Measurements from ENCODE around the gene PGAP3. TPM values are rescaled to one million over a fixed set of nuclear protein-coding genes. Genes with fewer than 3 reads are reported as not detected.
A peak's percentile ranks its signal among the peaks of the same experiment; 100 is the strongest.
"Not testable (repeated sequence)": the region's sequence is repeated elsewhere in the genome, so short reads cannot be mapped to it uniquely, and the experiment has no call there.

Gene PGAP3
- total RNA-seq, 1 experiment from 2014 or later, result 21.8 TPM

DNA sequence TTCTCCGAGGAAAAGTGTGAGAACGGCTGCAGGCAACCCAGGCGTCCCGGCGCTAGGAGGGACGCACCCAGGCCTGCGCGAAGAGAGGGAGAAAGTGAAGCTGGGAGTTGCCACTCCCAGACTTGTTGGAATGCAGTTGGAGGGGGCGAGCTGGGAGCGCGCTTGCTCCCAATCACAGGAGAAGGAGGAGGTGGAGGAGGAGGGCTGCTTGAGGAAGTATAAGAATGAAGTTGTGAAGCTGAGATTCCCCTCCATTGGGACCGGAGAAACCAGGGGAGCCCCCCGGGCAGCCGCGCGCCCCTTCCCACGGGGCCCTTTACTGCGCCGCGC, 11.9 kb upstream of the PGAP3 start, which contains the start of gene ERBB2:
TSS of gene ERBB2 (plus strand) at position 247 of the 330 bp plus-strand sequence. CDS start 175 bp downstream, outside the sequence.
- Histone ChIP-seq H3K9me3 (ENCODE audit: control insufficient read depth, insufficient read depth, low read depth, low read length) (no peaks in the 10 kb centered on the region), H3K27me3 (ENCODE audit: control insufficient read depth, insufficient read depth, low read length) (no peaks in the 10 kb centered on the region), H3K4me3 (ENCODE audit: low read depth in 2 of 2, low read length in 2 of 2) (peak within 1 kb of the TSS; percentile 70 to 78), H3K4me1 (ENCODE audit: control insufficient read depth, insufficient read depth, low read length) (peaks cover 40% of the 10 kb centered on the region), H3K36me3 (ENCODE audit: control insufficient read depth, insufficient read depth, low read length) (peaks cover 3% of the 10 kb centered on the region; the same call in 1 of the 2 replicates), H3K27ac (ENCODE audit: low read length) (peak within 1 kb of the TSS; percentile 86)
- DNase-seq (ENCODE audit: low read depth, low spot score) (no peak), ATAC-seq (peak; percentile 92)
- in situ Hi-C loops (cut with HindIII; ENCODE audit: low pct_unique_long_range_greater_than_20kb, low sequenced_read_pairs), result no loop called here
- TF ChIP-seq TCF7L2 (IDR thresholded peaks at IDR 0.05; ENCODE audit: low read depth, low read length) (no peak), POLR2AphosphoS5 (IDR thresholded peaks at IDR 0.05; ENCODE audit: low read depth, low read length) (peak; percentile 64), REST (IDR thresholded peaks at IDR 0.05; ENCODE audit: insufficient read depth in 1 of 2, low read depth in 2 of 2, low read length in 1 of 2) (no peak), SIN3A (IDR thresholded peaks at IDR 0.05; ENCODE audit: borderline replicate concordance, insufficient read depth, low read depth, low read length) (peak; percentile 24; the same call in 1 of the 2 replicates)
- TF ChIP-seq, protein P1, sequence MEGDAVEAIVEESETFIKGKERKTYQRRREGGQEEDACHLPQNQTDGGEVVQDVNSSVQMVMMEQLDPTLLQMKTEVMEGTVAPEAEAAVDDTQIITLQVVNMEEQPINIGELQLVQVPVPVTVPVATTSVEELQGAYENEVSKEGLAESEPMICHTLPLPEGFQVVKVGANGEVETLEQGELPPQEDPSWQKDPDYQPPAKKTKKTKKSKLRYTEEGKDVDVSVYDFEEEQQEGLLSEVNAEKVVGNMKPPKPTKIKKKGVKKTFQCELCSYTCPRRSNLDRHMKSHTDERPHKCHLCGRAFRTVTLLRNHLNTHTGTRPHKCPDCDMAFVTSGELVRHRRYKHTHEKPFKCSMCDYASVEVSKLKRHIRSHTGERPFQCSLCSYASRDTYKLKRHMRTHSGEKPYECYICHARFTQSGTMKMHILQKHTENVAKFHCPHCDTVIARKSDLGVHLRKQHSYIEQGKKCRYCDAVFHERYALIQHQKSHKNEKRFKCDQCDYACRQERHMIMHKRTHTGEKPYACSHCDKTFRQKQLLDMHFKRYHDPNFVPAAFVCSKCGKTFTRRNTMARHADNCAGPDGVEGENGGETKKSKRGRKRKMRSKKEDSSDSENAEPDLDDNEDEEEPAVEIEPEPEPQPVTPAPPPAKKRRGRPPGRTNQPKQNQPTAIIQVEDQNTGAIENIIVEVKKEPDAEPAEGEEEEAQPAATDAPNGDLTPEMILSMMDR (IDR thresholded peaks at IDR 0.05), result no peak
- POLR2A ChIA-PET, result no interaction called here
- intact Hi-C loops (cut with micrococcal nuclease; ENCODE audit: unreplicated experiment), result no loop called here
- CTCF ChIA-PET, result interaction anchor here (0.6 to 1.2 kb wide), 4 partner anchors 28 to 173 kb away, joined by 3 to 4 read pairs (median 4); no protein-coding TSS in a partner anchor
- BruUV-seq (replicated peaks), result no TSS peak

- DNase-seq (ENCODE audit: low read depth, low spot score); POLR2A ChIA-PET; intact Hi-C loops (cut with micrococcal nuclease; ENCODE audit: unreplicated experiment); in situ Hi-C loops (cut with HindIII; ENCODE audit: low pct_unique_long_range_greater_than_20kb, low sequenced_read_pairs); H3K9me3 ChIP-seq (ENCODE audit: control insufficient read depth, insufficient read depth, low read depth, low read length); H3K27me3 ChIP-seq (ENCODE audit: control insufficient read depth, insufficient read depth, low read length); BruUV-seq (replicated peaks); H3K36me3 ChIP-seq (ENCODE audit: control insufficient read depth, insufficient read depth, low read length); ATAC-seq: not testable (repeated sequence)
- Histone ChIP-seq H3K4me3 (ENCODE audit: low read depth in 2 of 2, low read length in 2 of 2) (peak overlapping the region; percentile 70 to 78), H3K27ac (ENCODE audit: low read length) (peak overlapping the region; percentile 86), H3K4me1 (ENCODE audit: control insufficient read depth, insufficient read depth, low read length) (peaks cover 38% of the 10 kb centered on the region)
- CTCF ChIA-PET, result interaction anchor here (0.6 to 1.2 kb wide), 3 partner anchors 72 to 174 kb away, joined by 3 to 4 read pairs (median 3); no protein-coding TSS in a partner anchor
Measured at GRCh38 chr17:39699157-39699817, 11.4 kb upstream of the PGAP3 start.

- Histone ChIP-seq H3K27me3 (ENCODE audit: control insufficient read depth, insufficient read depth, low read length) (no peaks in the 10 kb centered on the region), H3K4me1 (ENCODE audit: control insufficient read depth, insufficient read depth, low read length) (peaks cover 27% of the 10 kb centered on the region), H3K36me3 (ENCODE audit: control insufficient read depth, insufficient read depth, low read length) (peaks cover 3% of the 10 kb centered on the region; the same call in 1 of the 2 replicates), H3K4me3 (ENCODE audit: low read depth in 2 of 2, low read length in 2 of 2) (no peak overlapping the region), H3K27ac (ENCODE audit: low read length) (no peak overlapping the region), H3K9me3 (ENCODE audit: control insufficient read depth, insufficient read depth, low read depth, low read length) (no peaks in the 10 kb centered on the region)
- in situ Hi-C loops (cut with HindIII; ENCODE audit: low pct_unique_long_range_greater_than_20kb, low sequenced_read_pairs) (no loop called here), intact Hi-C loops (cut with micrococcal nuclease; ENCODE audit: unreplicated experiment) (no loop called here)
- ATAC-seq, result no peak
- no peak for DNase-seq (ENCODE audit: low read depth, low spot score)
- CTCF ChIA-PET, result no interaction called here
- no TSS peak for BruUV-seq (replicated peaks)
- TF ChIP-seq TCF7L2 (IDR thresholded peaks at IDR 0.05; ENCODE audit: low read depth, low read length) (no peak), POLR2AphosphoS5 (IDR thresholded peaks at IDR 0.05; ENCODE audit: low read depth, low read length) (no peak), SIN3A (IDR thresholded peaks at IDR 0.05; ENCODE audit: borderline replicate concordance, insufficient read depth, low read depth, low read length) (no peak), REST (IDR thresholded peaks at IDR 0.05; ENCODE audit: insufficient read depth in 1 of 2, low read depth in 2 of 2, low read length in 1 of 2) (no peak)
- TF ChIP-seq, protein P1 (IDR thresholded peaks at IDR 0.05), result no peak
- POLR2A ChIA-PET, result interaction anchor here (0.7 kb wide), 1 partner anchor 107 kb away, joined by 6 read pairs; no protein-coding TSS in a partner anchor
Measured at GRCh38 chr17:39697961-39698360, 10.1 kb upstream of the PGAP3 start.
